Retinal pigment epithelial cell (primary cell): Measurements from ENCODE around the gene MAT2B.

Source experiments
- DNase-seq: peaks from one replicate; pipeline ENCODE4 v3.0.0-alpha.2; 2010; ENCODE audit warnings: low read depth
- H3K4me3 ChIP-seq: 2 replicates; pipeline ENCODE4 v1.5.1; 2011; ENCODE audit warnings: mild to moderate bottlenecking, low read length, control low read depth, moderate library complexity
- TF ChIP-seq, protein P1 (sequence below): conservative IDR thresholded peaks from 2 replicates; pipeline ENCODE4 v1.5.1; 2011; ENCODE audit warnings: low read depth, low read length, control low read depth, inconsistent platforms

The MAT2B gene

DNA sequence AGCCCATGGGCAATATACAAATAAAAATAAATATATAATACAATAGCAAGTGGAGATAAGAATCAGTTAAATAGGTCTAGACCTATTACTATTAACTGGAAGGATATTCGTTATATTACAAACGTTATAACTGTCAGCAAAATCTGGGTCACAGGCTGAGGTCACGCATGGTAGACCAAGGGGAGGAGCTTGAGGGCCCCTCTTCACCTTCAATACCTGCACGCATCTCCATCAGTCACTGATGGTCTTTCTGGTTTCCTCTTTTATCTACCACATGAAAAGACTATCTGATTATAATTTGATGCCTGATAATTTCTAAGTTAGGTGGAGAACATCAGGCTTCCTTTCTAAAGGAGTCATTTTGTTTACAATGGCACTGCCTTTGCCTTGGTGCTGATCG, 43.2 kb downstream of the MAT2B start:
- DNase-seq, result no peak
- no peak overlapping the region for H3K4me3 ChIP-seq
- TF ChIP-seq, protein P1, sequence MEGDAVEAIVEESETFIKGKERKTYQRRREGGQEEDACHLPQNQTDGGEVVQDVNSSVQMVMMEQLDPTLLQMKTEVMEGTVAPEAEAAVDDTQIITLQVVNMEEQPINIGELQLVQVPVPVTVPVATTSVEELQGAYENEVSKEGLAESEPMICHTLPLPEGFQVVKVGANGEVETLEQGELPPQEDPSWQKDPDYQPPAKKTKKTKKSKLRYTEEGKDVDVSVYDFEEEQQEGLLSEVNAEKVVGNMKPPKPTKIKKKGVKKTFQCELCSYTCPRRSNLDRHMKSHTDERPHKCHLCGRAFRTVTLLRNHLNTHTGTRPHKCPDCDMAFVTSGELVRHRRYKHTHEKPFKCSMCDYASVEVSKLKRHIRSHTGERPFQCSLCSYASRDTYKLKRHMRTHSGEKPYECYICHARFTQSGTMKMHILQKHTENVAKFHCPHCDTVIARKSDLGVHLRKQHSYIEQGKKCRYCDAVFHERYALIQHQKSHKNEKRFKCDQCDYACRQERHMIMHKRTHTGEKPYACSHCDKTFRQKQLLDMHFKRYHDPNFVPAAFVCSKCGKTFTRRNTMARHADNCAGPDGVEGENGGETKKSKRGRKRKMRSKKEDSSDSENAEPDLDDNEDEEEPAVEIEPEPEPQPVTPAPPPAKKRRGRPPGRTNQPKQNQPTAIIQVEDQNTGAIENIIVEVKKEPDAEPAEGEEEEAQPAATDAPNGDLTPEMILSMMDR, result no peak

GRCh38 chr5:163551156-163551555, 45.7 kb downstream of the MAT2B start:
- TF ChIP-seq, protein P1, result no peak
- H3K4me3 ChIP-seq, result no peak overlapping the region
- no peak for DNase-seq

GRCh38 chr5:163552536-163552935, 47.1 kb downstream of the MAT2B start:
- DNase-seq, result no peak
- TF ChIP-seq, protein P1, result no peak
- no peak overlapping the region for H3K4me3 ChIP-seq

- TF ChIP-seq, protein P1, result no peak
- no peak overlapping the region for H3K4me3 ChIP-seq
- DNase-seq, result no peak
Measured at GRCh38 chr5:163561339-163561738, 55.9 kb downstream of the MAT2B start.

DNA sequence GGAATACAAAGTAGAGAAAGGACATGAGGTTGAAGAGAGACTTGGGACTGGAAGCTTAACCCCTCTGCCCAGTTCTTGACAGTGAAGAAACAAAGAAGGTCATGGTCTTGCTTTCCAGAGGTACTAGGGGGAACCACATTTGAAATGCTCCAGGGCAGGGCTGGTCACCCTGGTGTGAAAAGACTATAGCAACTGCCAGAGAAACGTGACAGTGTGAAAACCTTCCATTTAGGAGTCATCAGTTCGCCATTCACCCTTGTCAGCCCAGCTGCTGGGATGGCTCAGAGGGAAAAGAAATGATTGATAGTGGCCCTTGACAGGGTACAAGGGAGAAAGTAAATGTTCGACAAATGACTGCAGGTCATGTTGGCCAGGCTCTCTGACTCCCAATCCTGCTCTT, 56.7 kb downstream of the MAT2B start:
- TF ChIP-seq, protein P1, result no peak
- no peak overlapping the region for H3K4me3 ChIP-seq

GRCh38 chr5:163563112-163563511, 57.7 kb downstream of the MAT2B start:
- no peak for DNase-seq
- no peak overlapping the region for H3K4me3 ChIP-seq
- TF ChIP-seq, protein P1, result no peak

More for the DNA sequence above, 56.7 kb downstream of the MAT2B start:
- DNase-seq, result no peak

GRCh38 chr5:163563880-163564279, 58.5 kb downstream of the MAT2B start:
- TF ChIP-seq, protein P1, result no peak

More at GRCh38 chr5:163563880-163564279, 58.5 kb downstream of the MAT2B start:
- no peak for DNase-seq
- no peak overlapping the region for H3K4me3 ChIP-seq
